ENCODE data around the gene SLC32A1. TPM values are rescaled to one million over a fixed set of nuclear protein-coding genes. Genes with fewer than 3 reads are reported as not detected.

The SLC32A1 gene
- polyA plus RNA-seq, 3 donors from 2014 or later = not detected

GRCh38 chr20:38704136-38704535 lies 20.1 kb upstream of the SLC32A1 start:
- no peak for DNase-seq
- Mint-ChIP-seq H3K36me3 (no peaks in the 10 kb centered on the region), H3K4me1 (no peaks in the 10 kb centered on the region), H3K27ac (no peak overlapping the region), H3K27me3 (ENCODE audit: low read depth in 3 of 3) (peaks cover 1 to 14% (median 6%) of the 10 kb centered on the region in 3 donors), H3K9me3 (no peaks in the 10 kb centered on the region), H3K4me3 (no peak overlapping the region)

- no peak for DNase-seq
- H3K9me3 Mint-ChIP-seq = no peaks in the 10 kb centered on the region
- H3K36me3 Mint-ChIP-seq = no peaks in the 10 kb centered on the region
- peaks cover 4 to 12% (median 5%) of the 10 kb centered on the region in 3 donors for H3K27me3 Mint-ChIP-seq (ENCODE audit: low read depth in 3 of 3)
- H3K4me1 Mint-ChIP-seq = no peaks in the 10 kb centered on the region
- no peak overlapping the region for H3K4me3 Mint-ChIP-seq
- no peak overlapping the region for H3K27ac Mint-ChIP-seq
Measured at GRCh38 chr20:38706509-38706908, 17.8 kb upstream of the SLC32A1 start.

- no peaks in the 10 kb centered on the region for H3K9me3 Mint-ChIP-seq
- H3K4me3 Mint-ChIP-seq = no peak overlapping the region
- H3K27me3 Mint-ChIP-seq (ENCODE audit: low read depth in 3 of 3) = peaks cover 5 to 16% (median 14%) of the 10 kb centered on the region in 3 donors
- H3K36me3 Mint-ChIP-seq = no peaks in the 10 kb centered on the region
- H3K4me1 Mint-ChIP-seq = no peaks in the 10 kb centered on the region
- no peak overlapping the region for H3K27ac Mint-ChIP-seq
- DNase-seq = no peak
Measured at GRCh38 chr20:38714308-38714707, 10.0 kb upstream of the SLC32A1 start.

- no peaks in the 10 kb centered on the region for H3K36me3 Mint-ChIP-seq
- no peaks in the 10 kb centered on the region for H3K4me1 Mint-ChIP-seq
- peaks cover 2 to 16% (median 14%) of the 10 kb centered on the region in 3 donors for H3K27me3 Mint-ChIP-seq (ENCODE audit: low read depth in 3 of 3)
- H3K9me3 Mint-ChIP-seq = peaks cover 0 to 2% (median 0%) of the 10 kb centered on the region in 6 donors
- no peak for DNase-seq
- no peak overlapping the region for H3K27ac Mint-ChIP-seq
- H3K4me3 Mint-ChIP-seq = no peak overlapping the region
Measured at GRCh38 chr20:38715646-38716045, 8.6 kb upstream of the SLC32A1 start.

- Mint-ChIP-seq H3K36me3 (peaks cover 0 to 3% (median 0%) of the 10 kb centered on the region in 3 donors), H3K4me3 (peak overlapping the region in 1 of 5 donors; percentile 53), H3K27me3 (ENCODE audit: low read depth in 3 of 3) (peaks cover 35 to 56% (median 55%) of the 10 kb centered on the region in 3 donors), H3K9me3 (peaks cover 0 to 4% (median 0%) of the 10 kb centered on the region in 6 donors), H3K27ac (no peak overlapping the region), H3K4me1 (peaks cover 18 to 23% of the 10 kb centered on the region in 2 donors)
- DNase-seq = no peak
Measured at GRCh38 chr20:38722683-38723016, 1.6 kb upstream of the SLC32A1 start.

GRCh38 chr20:38723017-38723847 lies 1.1 kb upstream of the SLC32A1 start:
- peaks cover 23 to 28% of the 10 kb centered on the region in 2 donors for H3K4me1 Mint-ChIP-seq
- peaks cover 40 to 58% (median 57%) of the 10 kb centered on the region in 3 donors for H3K27me3 Mint-ChIP-seq (ENCODE audit: low read depth in 3 of 3)
- no peak overlapping the region for H3K27ac Mint-ChIP-seq
- peaks cover 0 to 3% (median 0%) of the 10 kb centered on the region in 3 donors for H3K36me3 Mint-ChIP-seq
- peaks cover 0 to 4% (median 0%) of the 10 kb centered on the region in 6 donors for H3K9me3 Mint-ChIP-seq
- DNase-seq = no peak
- H3K4me3 Mint-ChIP-seq = peak overlapping the region in 2 of 5 donors; percentile 3 to 35

GRCh38 chr20:38724626-38725147 lies 401 bp downstream of the SLC32A1 start:
- H3K4me3 Mint-ChIP-seq = no peak overlapping the region
- DNase-seq = no peak

GRCh38 chr20:38725148-38725901 lies 1.0 kb downstream of the SLC32A1 start:
- Mint-ChIP-seq H3K9me3 (peaks cover 0 to 5% (median 1%) of the 10 kb centered on the region in 6 donors), H3K27me3 (ENCODE audit: low read depth in 3 of 3) (peaks cover 57 to 76% (median 75%) of the 10 kb centered on the region in 3 donors), H3K36me3 (peaks cover 0 to 3% (median 0%) of the 10 kb centered on the region in 3 donors), H3K4me3 (peak overlapping the region in 3 of 5 donors; percentile 2 to 47 (median 34)), H3K4me1 (peaks cover 41 to 48% of the 10 kb centered on the region in 2 donors), H3K27ac (peak overlapping the region in 1 of 6 donors; percentile 27)
- DNase-seq = no peak

More at GRCh38 chr20:38724626-38725147, 401 bp downstream of the SLC32A1 start:
- Mint-ChIP-seq H3K27ac (no peak overlapping the region), H3K36me3 (peaks cover 0 to 3% (median 0%) of the 10 kb centered on the region in 3 donors), H3K4me1 (peaks cover 35 to 42% of the 10 kb centered on the region in 2 donors), H3K9me3 (peaks cover 0 to 5% (median 1%) of the 10 kb centered on the region in 6 donors), H3K27me3 (ENCODE audit: low read depth in 3 of 3) (peaks cover 50 to 71% (median 70%) of the 10 kb centered on the region in 3 donors)

- Mint-ChIP-seq H3K27ac (peak overlapping the region in 1 of 6 donors; percentile 78), H3K4me1 (peaks cover 49 to 57% of the 10 kb centered on the region in 2 donors), H3K27me3 (ENCODE audit: low read depth in 3 of 3) (peaks cover 64 to 80% (median 77%) of the 10 kb centered on the region in 3 donors), H3K4me3 (peak overlapping the region in 3 of 5 donors; percentile 34 to 78 (median 41)), H3K36me3 (peaks cover 0 to 3% (median 0%) of the 10 kb centered on the region in 3 donors), H3K9me3 (peaks cover 0 to 3% (median 1%) of the 10 kb centered on the region in 6 donors)
- peak in 2 of 3 donors; percentile 17 to 46 for DNase-seq
Measured at GRCh38 chr20:38725931-38726803, 1.9 kb downstream of the SLC32A1 start.

GRCh38 chr20:38726804-38727606 lies 2.7 kb downstream of the SLC32A1 start:
- Mint-ChIP-seq H3K4me1 (peaks cover 57 to 62% of the 10 kb centered on the region in 2 donors), H3K27me3 (ENCODE audit: low read depth in 3 of 3) (peaks cover 62 to 84% (median 78%) of the 10 kb centered on the region in 3 donors), H3K4me3 (peak overlapping the region; percentile 41 to 78 (median 50)), H3K36me3 (peaks cover 0 to 3% (median 0%) of the 10 kb centered on the region in 3 donors), H3K27ac (peak overlapping the region in 4 of 6 donors; percentile 0 to 78 (median 28)), H3K9me3 (peaks cover 0 to 3% (median under 1%) of the 10 kb centered on the region in 6 donors)
- DNase-seq = peak; percentile 40 to 56 (median 43)

- H3K4me3 Mint-ChIP-seq = peak overlapping the region; percentile 46 to 78 (median 50)
Measured at GRCh38 chr20:38727607-38728190, 3.4 kb downstream of the SLC32A1 start.

More at GRCh38 chr20:38727607-38728190, 3.4 kb downstream of the SLC32A1 start:
- Mint-ChIP-seq H3K27ac (peak overlapping the region in 4 of 6 donors; percentile 0 to 78 (median 45)), H3K27me3 (ENCODE audit: low read depth in 3 of 3) (peaks cover 59 to 80% (median 74%) of the 10 kb centered on the region in 3 donors), H3K9me3 (peaks cover 0 to 3% (median under 1%) of the 10 kb centered on the region in 6 donors), H3K36me3 (peaks cover 0 to 3% (median 0%) of the 10 kb centered on the region in 3 donors), H3K4me1 (peaks cover 57 to 62% of the 10 kb centered on the region in 2 donors)
- peak in 1 of 3 donors; percentile 31 for DNase-seq
